ENCODE data around the gene MAP4.

GRCh38 chr3:47804577-47804976, 211.6 kb downstream of the MAP4 start:
- TF ChIP-seq CTCF (IDR thresholded peaks at IDR 0.05) (no peak), EZH2 (IDR thresholded peaks at IDR 0.05; ENCODE audit: borderline replicate concordance, insufficient read depth, low read depth, low read length, poor library complexity, severe bottlenecking) (no peak)
